Peyer's patch (tissue), 4 donors: ENCODE measurements around the gene HOXC5. TPM values are rescaled to one million over a fixed set of nuclear protein-coding genes. Genes with fewer than 3 reads are reported as not detected.
A peak's percentile ranks its signal among the peaks of the same experiment; 100 is the strongest.

Experiments
- DNase-seq, 3 donors: peaks; one replicate each; pipeline ENCODE4 v3.0.0-alpha.2; 2017 to 2019
- H3K27ac ChIP-seq, 4 donors: fragments of 200-600 bp; sonication (generic); one replicate each; pipeline ENCODE4 v1.5.1; 2016 to 2019
- H3K27me3 ChIP-seq, 2 donors: fragments of 200-600 bp; sonication (generic); one replicate each; pipeline ENCODE4 v1.5.1; 2019
- H3K36me3 ChIP-seq, 3 donors: fragments of 200-600 bp; sonication (generic); one replicate each; pipeline ENCODE4 v1.5.1; 2016 to 2019
- H3K4me1 ChIP-seq, 4 donors: fragments of 200-600 bp; sonication (generic); one replicate each; pipeline ENCODE4 v1.5.1; 2016 to 2019
- H3K4me3 ChIP-seq, 4 donors: fragments of 200-600 bp; sonication (generic); 1 replicate in 3 of 4; 2 replicates in 1 of 4; pipeline ENCODE4 v1.5.1; 2016 to 2019; ENCODE audit warnings: mild to moderate bottlenecking in 1 of 4
- H3K9me3 ChIP-seq, 4 donors: fragments of 200-600 bp; sonication (generic); one replicate each; pipeline ENCODE4 v1.5.1; 2016 to 2019; ENCODE audit warnings: mild to moderate bottlenecking in 1 of 4
- CTCF ChIP-seq, 6 experiments: fragments of 450-650 bp in 4 of 6; fragments of 200-600 bp in 2 of 6; sonication (generic) in 1 of 6; IDR thresholded peaks; one replicate each; pipeline ENCODE4 v1.5.1; 2017 to 2019; ENCODE audit warnings: antibody characterized with exemption in 6 of 6, mild to moderate bottlenecking in 3 of 6, moderate library complexity in 1 of 6
- POLR2A ChIP-seq, 2 donors: fragments of 450-650 bp; IDR thresholded peaks; one replicate each; pipeline ENCODE4 v1.5.1; 2017; ENCODE audit warnings: antibody characterized with exemption in 2 of 2, mild to moderate bottlenecking in 2 of 2, moderate library complexity in 2 of 2
- total RNA-seq, 4 donors: library from RNA; depleted of rRNA; stranded (reverse); fragments of >200 nt; gene quantifications; one replicate each; pipeline ENCODE4 v1.1.0, GENCODE V29; 2016

Gene HOXC5
- total RNA-seq, 4 donors from 2014 or later, result not detected

- DNase-seq, result peak in 1 of 3 donors; percentile 53
- Histone ChIP-seq H3K4me3 (peak overlapping the region; percentile 23 to 43 (median 40)), H3K27ac (peak overlapping the region in 3 of 4 donors; percentile 28 to 94 (median 55)), H3K9me3 (peaks cover 0 to 4% (median 0%) of the 10 kb centered on the region in 4 donors), H3K27me3 (peaks cover 0 to 13% of the 10 kb centered on the region in 2 donors), H3K36me3 (no peaks in the 10 kb centered on the region), H3K4me1 (peaks cover 0 to 36% (median 9%) of the 10 kb centered on the region in 4 donors)
- TF ChIP-seq POLR2A (IDR thresholded peaks at IDR 0.05), result no peak
- no peak for TF ChIP-seq CTCF (IDR thresholded peaks at IDR 0.05)
These were observed 1.3 kb downstream of the HOXC5 start for GRCh38 chr12:54033980-54034784.

DNA sequence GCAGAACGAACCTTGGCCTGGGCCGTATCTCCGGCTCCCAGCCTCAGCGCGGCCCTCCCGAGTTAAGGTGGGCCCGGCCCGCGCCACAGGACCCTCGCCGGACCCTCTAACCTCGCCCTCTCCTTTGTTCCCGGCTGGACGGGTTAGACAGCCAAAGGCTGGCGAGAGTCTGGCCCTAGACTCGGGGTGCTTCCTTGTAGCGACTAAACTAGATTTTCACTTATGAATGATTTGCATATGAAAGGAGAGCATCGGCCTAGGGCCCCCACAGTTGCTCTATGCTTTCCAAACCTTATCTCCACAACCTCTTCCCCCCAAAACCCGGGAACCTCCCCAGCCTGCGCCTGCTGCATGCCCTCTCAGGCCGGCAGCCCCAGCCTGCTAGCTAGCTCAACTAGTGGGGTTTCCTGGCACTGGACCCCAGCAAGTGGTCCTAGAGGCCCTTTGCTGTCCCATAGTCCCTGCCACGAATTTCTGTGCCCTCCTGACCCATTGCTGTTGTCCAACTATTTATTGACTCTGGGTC, 2.0 kb downstream of the HOXC5 start:
- H3K4me1 ChIP-seq, result peaks cover 0 to 38% (median 9%) of the 10 kb centered on the region in 4 donors

GRCh38 chr12:54035568-54036264, 2.9 kb downstream of the HOXC5 start:
- no peak for DNase-seq
- Histone ChIP-seq H3K4me1 (peaks cover 0 to 38% (median 9%) of the 10 kb centered on the region in 4 donors), H3K36me3 (no peaks in the 10 kb centered on the region), H3K27me3 (peaks cover 0 to 10% of the 10 kb centered on the region in 2 donors), H3K9me3 (peaks cover 0 to 4% (median 0%) of the 10 kb centered on the region in 4 donors), H3K27ac (peak overlapping the region in 1 of 4 donors; percentile 39), H3K4me3 (no peak overlapping the region)
- no peak for TF ChIP-seq POLR2A (IDR thresholded peaks at IDR 0.05)
- TF ChIP-seq CTCF (IDR thresholded peaks at IDR 0.05), result no peak

More for the DNA sequence above, 2.0 kb downstream of the HOXC5 start:
- no peak overlapping the region for H3K4me3 ChIP-seq
- peaks cover 0 to 13% of the 10 kb centered on the region in 2 donors for H3K27me3 ChIP-seq
- no peak for DNase-seq
- TF ChIP-seq POLR2A (IDR thresholded peaks at IDR 0.05) (no peak), CTCF (IDR thresholded peaks at IDR 0.05) (no peak)
- H3K9me3 ChIP-seq, result peaks cover 0 to 4% (median 0%) of the 10 kb centered on the region in 4 donors
- H3K27ac ChIP-seq, result peak overlapping the region in 2 of 4 donors; percentile 28 to 94
- H3K36me3 ChIP-seq, result no peaks in the 10 kb centered on the region

- peaks cover 0 to 5% of the 10 kb centered on the region in 2 donors for H3K27me3 ChIP-seq
These were observed 3.9 kb downstream of the HOXC5 start for GRCh38 chr12:54036620-54037359.

More at GRCh38 chr12:54036620-54037359, 3.9 kb downstream of the HOXC5 start:
- Histone ChIP-seq H3K4me3 (no peak overlapping the region), H3K9me3 (peaks cover 0 to 4% (median 0%) of the 10 kb centered on the region in 4 donors), H3K36me3 (no peaks in the 10 kb centered on the region), H3K4me1 (peaks cover 0 to 37% (median 9%) of the 10 kb centered on the region in 4 donors), H3K27ac (peak overlapping the region in 1 of 4 donors; percentile 72)
- no peak for DNase-seq
- TF ChIP-seq POLR2A (IDR thresholded peaks at IDR 0.05), result no peak
- no peak for TF ChIP-seq CTCF (IDR thresholded peaks at IDR 0.05)
